ENCODE results near the gene TRIM65.

The TRIM65 gene

DNA sequence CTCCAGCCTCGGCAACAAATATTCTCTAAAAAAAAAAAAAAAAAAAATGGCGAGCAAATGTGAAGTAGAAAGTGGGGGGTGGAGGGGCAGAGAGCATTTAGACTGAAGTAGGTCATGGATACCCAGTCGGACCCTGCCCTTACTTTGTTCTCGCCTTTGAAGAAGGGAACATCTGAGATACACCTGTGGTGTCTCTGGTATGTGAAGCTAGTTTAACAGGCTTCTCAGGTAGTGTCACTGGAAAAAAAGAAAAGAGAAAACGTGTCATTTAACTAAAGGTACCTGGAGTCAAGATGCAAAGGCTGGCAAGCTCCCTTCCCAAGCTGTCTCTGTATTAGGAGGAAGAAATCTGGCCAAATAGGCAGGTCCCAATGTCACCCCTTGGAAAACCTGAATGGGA lies 36.1 kb upstream of the TRIM65 start:
- Histone ChIP-seq H3K18ac (ENCODE audit: low read depth in 1 of 2, low read length in 2 of 2) (no peak overlapping the region), H2AK5ac (ENCODE audit: low read length, severe bottlenecking) (no peak overlapping the region), H3K27ac (ENCODE audit: low read length, poor library complexity, severe bottlenecking) (no peak overlapping the region), H4K8ac (ENCODE audit: low read length) (no peak overlapping the region), H3K9ac (ENCODE audit: low read length) (no peak overlapping the region), H3K79me1 (replicated peaks; ENCODE audit: low read length, poor library complexity, severe bottlenecking) (no peaks in the 10 kb centered on the region), H3K4me3 (ENCODE audit: insufficient read depth in 1 of 2, low read depth in 1 of 2, low read length in 2 of 2) (no peak overlapping the region), H3K4me1 (ENCODE audit: control insufficient read depth, insufficient read depth, low read depth, low read length) (peaks cover under 1% of the 10 kb centered on the region), H2AFZ (ENCODE audit: low read depth, low read length) (no peak overlapping the region), H3K4me2 (ENCODE audit: low read length, poor library complexity, severe bottlenecking) (no peak overlapping the region), H3K4ac (ENCODE audit: low read depth in 1 of 2, low read length in 2 of 2) (no peak overlapping the region), H4K91ac (ENCODE audit: low read length) (no peak overlapping the region), H2BK120ac (ENCODE audit: low read depth, low read length) (no peak overlapping the region), H3K36me3 (ENCODE audit: control insufficient read depth in 1 of 2, insufficient read depth in 2 of 2, low read depth in 1 of 2, low read length in 2 of 2) (peaks cover 0 to 7% of the 10 kb centered on the region in 2 experiments), H2BK15ac (ENCODE audit: low read depth, poor library complexity, severe bottlenecking) (no peak overlapping the region), H3K9me3 (ENCODE audit: control insufficient read depth, low read length) (no peaks in the 10 kb centered on the region), H3K27me3 (ENCODE audit: control insufficient read depth in 1 of 2, insufficient read depth in 1 of 2, low read length in 2 of 2) (no peaks in the 10 kb centered on the region), H2BK12ac (ENCODE audit: low read length in 2 of 2) (no peak overlapping the region), H3K14ac (ENCODE audit: low read length in 2 of 2) (no peak overlapping the region), H3K23ac (ENCODE audit: low read length in 2 of 2) (no peak overlapping the region), H2BK5ac (ENCODE audit: low read depth, low read length, poor library complexity, severe bottlenecking) (no peak overlapping the region)
- 88% methylated on average over 4 of the region's 5 CpGs for WGBS
- DNase-seq = no peak

GRCh38 chr17:75931062-75931461 lies 34.3 kb upstream of the TRIM65 start:
- H3K23ac ChIP-seq (ENCODE audit: low read length in 2 of 2) = no peak overlapping the region
- H2BK120ac ChIP-seq (ENCODE audit: low read depth, low read length) = no peak overlapping the region
- no peak overlapping the region for H2BK12ac ChIP-seq (ENCODE audit: low read length in 2 of 2)
- H3K4me2 ChIP-seq (ENCODE audit: low read length, poor library complexity, severe bottlenecking) = no peak overlapping the region
- peaks cover under 1 to 24% of the 10 kb centered on the region in 2 experiments for H3K36me3 ChIP-seq (ENCODE audit: control insufficient read depth in 1 of 2, insufficient read depth in 2 of 2, low read depth in 1 of 2, low read length in 2 of 2)
- H2BK5ac ChIP-seq (ENCODE audit: low read depth, low read length, poor library complexity, severe bottlenecking) = no peak overlapping the region
- no peak overlapping the region for H3K4ac ChIP-seq (ENCODE audit: low read depth in 1 of 2, low read length in 2 of 2)
- no peak overlapping the region for H3K14ac ChIP-seq (ENCODE audit: low read length in 2 of 2)
- no peaks in the 10 kb centered on the region for H3K27me3 ChIP-seq (ENCODE audit: control insufficient read depth in 1 of 2, insufficient read depth in 1 of 2, low read length in 2 of 2)
- 88% methylated on average over 4 of the region's 4 CpGs for WGBS
- no peak overlapping the region for H2AFZ ChIP-seq (ENCODE audit: low read depth, low read length)
- no peak overlapping the region for H2AK5ac ChIP-seq (ENCODE audit: low read length, severe bottlenecking)
- H2BK15ac ChIP-seq (ENCODE audit: low read depth, poor library complexity, severe bottlenecking) = no peak overlapping the region
- no peaks in the 10 kb centered on the region for H3K9me3 ChIP-seq (ENCODE audit: control insufficient read depth, low read length)
- no peak overlapping the region for H4K8ac ChIP-seq (ENCODE audit: low read length)
- H4K91ac ChIP-seq (ENCODE audit: low read length) = no peak overlapping the region
- H3K4me3 ChIP-seq (ENCODE audit: insufficient read depth in 1 of 2, low read depth in 1 of 2, low read length in 2 of 2) = no peak overlapping the region
- H3K79me1 ChIP-seq (replicated peaks; ENCODE audit: low read length, poor library complexity, severe bottlenecking) = no peaks in the 10 kb centered on the region
- H3K18ac ChIP-seq (ENCODE audit: low read depth in 1 of 2, low read length in 2 of 2) = no peak overlapping the region
- H3K27ac ChIP-seq (ENCODE audit: low read length, poor library complexity, severe bottlenecking) = no peak overlapping the region
- no peak for DNase-seq
- no peaks in the 10 kb centered on the region for H3K4me1 ChIP-seq (ENCODE audit: control insufficient read depth, insufficient read depth, low read depth, low read length)
- H3K9ac ChIP-seq (ENCODE audit: low read length) = no peak overlapping the region

DNA sequence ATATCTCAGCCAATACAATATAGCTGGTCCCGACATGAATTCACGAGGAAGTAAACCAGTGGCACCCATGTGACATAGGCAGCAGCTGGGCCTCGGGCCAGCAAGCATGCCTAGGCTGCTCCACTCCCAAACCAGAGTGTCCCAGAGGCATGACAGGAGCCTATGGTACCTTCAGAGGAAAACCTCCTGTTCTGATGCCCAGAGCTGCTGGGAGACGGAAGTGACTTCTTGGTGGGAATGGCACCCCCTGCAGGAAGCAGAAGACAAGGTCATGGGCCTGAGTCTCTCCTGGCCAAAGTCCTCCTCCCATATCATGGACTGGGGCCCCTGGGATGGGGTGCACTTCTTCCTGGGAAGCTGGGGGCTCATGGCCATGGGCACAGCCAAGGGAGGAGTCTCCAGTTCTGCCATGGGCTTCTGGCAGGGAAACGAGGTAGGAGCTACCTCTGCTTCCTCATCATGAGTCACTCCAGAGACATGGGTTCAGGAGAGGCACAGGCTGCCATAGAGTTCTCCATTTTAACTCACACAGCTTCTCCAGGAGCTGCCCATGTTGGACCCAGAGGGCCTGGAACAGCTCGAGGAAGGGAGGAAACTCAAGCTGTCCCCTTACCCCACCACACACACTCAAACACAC lies 30.7 kb upstream of the TRIM65 start:
- peaks cover 18 to 45% of the 10 kb centered on the region in 2 experiments for H3K36me3 ChIP-seq (ENCODE audit: control insufficient read depth in 1 of 2, insufficient read depth in 2 of 2, low read depth in 1 of 2, low read length in 2 of 2)

DNA sequence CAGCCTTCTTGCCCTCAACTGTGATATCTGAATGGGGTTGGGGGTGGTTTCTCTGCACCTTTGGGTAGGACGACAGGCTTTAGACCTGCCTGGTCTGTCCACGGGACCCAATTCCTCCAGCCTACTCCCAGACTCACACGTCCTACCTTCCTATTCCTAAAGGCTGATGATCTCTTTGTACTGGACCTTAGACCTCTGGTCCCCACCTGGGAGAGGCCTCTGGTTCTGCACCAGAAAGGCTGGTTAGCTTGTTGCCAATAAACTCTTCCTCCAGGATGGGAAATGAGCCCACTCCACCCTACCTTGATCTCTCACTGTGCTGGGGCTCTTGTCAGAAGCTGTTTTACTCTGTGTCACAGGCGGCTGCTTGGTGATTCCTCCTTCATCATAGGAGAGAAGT lies 29.7 kb upstream of the TRIM65 start:
- no peak overlapping the region for H3K4me2 ChIP-seq (ENCODE audit: low read length, poor library complexity, severe bottlenecking)
- no peaks in the 10 kb centered on the region for H3K79me1 ChIP-seq (replicated peaks; ENCODE audit: low read length, poor library complexity, severe bottlenecking)
- H3K4me3 ChIP-seq (ENCODE audit: insufficient read depth in 1 of 2, low read depth in 1 of 2, low read length in 2 of 2) = no peak overlapping the region
- H3K14ac ChIP-seq (ENCODE audit: low read length in 2 of 2) = no peak overlapping the region
- H4K8ac ChIP-seq (ENCODE audit: low read length) = no peak overlapping the region
- no peaks in the 10 kb centered on the region for H3K27me3 ChIP-seq (ENCODE audit: control insufficient read depth in 1 of 2, insufficient read depth in 1 of 2, low read length in 2 of 2)
- no peak overlapping the region for H2BK12ac ChIP-seq (ENCODE audit: low read length in 2 of 2)
- no peak for DNase-seq
- H2BK5ac ChIP-seq (ENCODE audit: low read depth, low read length, poor library complexity, severe bottlenecking) = no peak overlapping the region
- H4K91ac ChIP-seq (ENCODE audit: low read length) = no peak overlapping the region
- H2BK120ac ChIP-seq (ENCODE audit: low read depth, low read length) = no peak overlapping the region
- no peaks in the 10 kb centered on the region for H3K4me1 ChIP-seq (ENCODE audit: control insufficient read depth, insufficient read depth, low read depth, low read length)
- no peak overlapping the region for H3K27ac ChIP-seq (ENCODE audit: low read length, poor library complexity, severe bottlenecking)
- no peak overlapping the region for H2BK15ac ChIP-seq (ENCODE audit: low read depth, poor library complexity, severe bottlenecking)
- 91% methylated on average over 4 of the region's 4 CpGs for WGBS
- H3K36me3 ChIP-seq (ENCODE audit: control insufficient read depth in 1 of 2, insufficient read depth in 2 of 2, low read depth in 1 of 2, low read length in 2 of 2) = peaks cover 24 to 50% of the 10 kb centered on the region in 2 experiments
- no peak overlapping the region for H2AK5ac ChIP-seq (ENCODE audit: low read length, severe bottlenecking)
- H3K18ac ChIP-seq (ENCODE audit: low read depth in 1 of 2, low read length in 2 of 2) = no peak overlapping the region
- no peak overlapping the region for H3K9ac ChIP-seq (ENCODE audit: low read length)
- H2AFZ ChIP-seq (ENCODE audit: low read depth, low read length) = no peak overlapping the region
- no peak overlapping the region for H3K23ac ChIP-seq (ENCODE audit: low read length in 2 of 2)
- no peak overlapping the region for H3K4ac ChIP-seq (ENCODE audit: low read depth in 1 of 2, low read length in 2 of 2)
- no peaks in the 10 kb centered on the region for H3K9me3 ChIP-seq (ENCODE audit: control insufficient read depth, low read length)

More for the DNA sequence above, 30.7 kb upstream of the TRIM65 start:
- H2BK5ac ChIP-seq (ENCODE audit: low read depth, low read length, poor library complexity, severe bottlenecking) = no peak overlapping the region
- no peak overlapping the region for H4K8ac ChIP-seq (ENCODE audit: low read length)
- no peak overlapping the region for H3K4me2 ChIP-seq (ENCODE audit: low read length, poor library complexity, severe bottlenecking)
- no peak overlapping the region for H3K23ac ChIP-seq (ENCODE audit: low read length in 2 of 2)
- H4K91ac ChIP-seq (ENCODE audit: low read length) = no peak overlapping the region
- H3K14ac ChIP-seq (ENCODE audit: low read length in 2 of 2) = no peak overlapping the region
- no peak overlapping the region for H3K4me3 ChIP-seq (ENCODE audit: insufficient read depth in 1 of 2, low read depth in 1 of 2, low read length in 2 of 2)
- no peak overlapping the region for H3K18ac ChIP-seq (ENCODE audit: low read depth in 1 of 2, low read length in 2 of 2)
- H3K9me3 ChIP-seq (ENCODE audit: control insufficient read depth, low read length) = no peaks in the 10 kb centered on the region
- WGBS = 84% methylated on average over 6 of the region's 6 CpGs
- no peak overlapping the region for H3K4ac ChIP-seq (ENCODE audit: low read depth in 1 of 2, low read length in 2 of 2)
- H2AFZ ChIP-seq (ENCODE audit: low read depth, low read length) = no peak overlapping the region
- H2BK120ac ChIP-seq (ENCODE audit: low read depth, low read length) = no peak overlapping the region
- H2BK15ac ChIP-seq (ENCODE audit: low read depth, poor library complexity, severe bottlenecking) = no peak overlapping the region
- no peaks in the 10 kb centered on the region for H3K27me3 ChIP-seq (ENCODE audit: control insufficient read depth in 1 of 2, insufficient read depth in 1 of 2, low read length in 2 of 2)
- DNase-seq = peak; percentile 23
- H2BK12ac ChIP-seq (ENCODE audit: low read length in 2 of 2) = no peak overlapping the region
- no peak overlapping the region for H2AK5ac ChIP-seq (ENCODE audit: low read length, severe bottlenecking)
- no peak overlapping the region for H3K27ac ChIP-seq (ENCODE audit: low read length, poor library complexity, severe bottlenecking)
- no peaks in the 10 kb centered on the region for H3K79me1 ChIP-seq (replicated peaks; ENCODE audit: low read length, poor library complexity, severe bottlenecking)
- no peaks in the 10 kb centered on the region for H3K4me1 ChIP-seq (ENCODE audit: control insufficient read depth, insufficient read depth, low read depth, low read length)
- no peak overlapping the region for H3K9ac ChIP-seq (ENCODE audit: low read length)
